K562 (cell line): ENCODE data around the gene CAB39. TPM values are rescaled to one million over a fixed set of nuclear protein-coding genes. Genes with fewer than 3 reads are reported as not detected.

ENCODE experiments used
- ATAC-seq: fragments of 200-7000 bp; cut with Tn5 transposase; 3 replicates; pipeline ENCODE4 v1.9.1; 2020; ENCODE audit warnings: moderate library complexity
- BruUV-seq: library from RNA; stranded (reverse); fragments of 400-500 nt; replicated peaks from 2 replicates; lab custom pipeline; 2021; lab: Mats Ljungman, UMichigan
- CTCF ChIA-PET: fragments of 300-600 bp; formaldehyde crosslinking; extraction: SDS; loops from one replicate; lab custom pipeline; 2021; ENCODE audit warnings: low intra/inter-chr PET ratio; lab: Yijun Ruan, JAX
- POLR2A ChIA-PET: fragments of 300-600, 350-650 bp; sonication (Branson Sonifier 250); formaldehyde crosslinking; extraction: SDS; loops from one replicate; lab custom pipeline; 2021; ENCODE audit warnings: antibody characterized with exemption, inconsistent platforms; lab: Yijun Ruan, JAX
- DNase-seq, 4 experiments: peaks; one replicate each; pipeline versions ENCODE4 v3.0.0 to v3.0.0-alpha.2; 2011 to 2018; ENCODE audit warnings: low spot score in 3 of 4, mixed read lengths in 3 of 4; ENCODE audit errors: extremely low read depth in 1 of 4
- FAIRE-seq: peaks from 2 replicates; lab custom pipeline; 2011; peaks lifted over from hg19 to GRCh38; lab: Jason Lieb, UNC
- H2AFZ ChIP-seq: 2 replicates; pipeline ENCODE4 v1.6.0; 2011; ENCODE audit warnings: low read depth, low read length, control low read depth, inconsistent platforms
- H3K27ac ChIP-seq: fragments of 200-600 bp; 3 replicates; pipeline ENCODE4 v1.8.0; 2011; ENCODE audit warnings: low read depth, mild to moderate bottlenecking, control low read depth, inconsistent platforms, low read length, moderate library complexity, mixed read lengths; ENCODE audit errors: extremely low read depth
- H3K27me3 ChIP-seq, 2 experiments: fragments of 300-600 bp in 1 of 2; 2 replicates in 1 of 2; 3 replicates in 1 of 2; pipeline versions ENCODE4 v1.6.0 to v1.8.0; 2011; ENCODE audit warnings: inconsistent platforms in 2 of 2, low read length in 2 of 2, mild to moderate bottlenecking in 1 of 2, mixed read lengths in 1 of 2, moderate library complexity in 1 of 2; ENCODE audit not compliant: control insufficient read depth in 2 of 2, insufficient read depth in 2 of 2
- H3K36me3 ChIP-seq: fragments of 300-600 bp; 3 replicates; pipeline ENCODE4 v1.8.0; 2011; ENCODE audit warnings: mild to moderate bottlenecking, low read length, inconsistent platforms; ENCODE audit not compliant: control insufficient read depth, insufficient read depth
- H3K4me1 ChIP-seq, 2 experiments: fragments of 200-600 bp in 1 of 2; replicated peaks in 1 of 2; 2 replicates in 1 of 2; 3 replicates in 1 of 2; pipeline versions ENCODE4 v1.5.1 to v1.8.0; 2011; ENCODE audit warnings: inconsistent platforms in 2 of 2, low read length in 2 of 2, mild to moderate bottlenecking in 1 of 2, mixed read lengths in 1 of 2, moderate library complexity in 1 of 2; ENCODE audit not compliant: control insufficient read depth in 2 of 2, insufficient read depth in 2 of 2
- H3K4me2 ChIP-seq: 2 replicates; pipeline ENCODE4 v1.6.1; 2011; ENCODE audit warnings: low read length, control low read depth, inconsistent platforms, mixed read lengths; ENCODE audit not compliant: insufficient read depth
- H3K4me3 ChIP-seq: fragments of 200-600 bp; sonication (generic), shearing (Covaris generic); 2 replicates; pipeline ENCODE4 v1.5.1; 2016; ENCODE audit warnings: control low read depth, inconsistent platforms
- H3K79me2 ChIP-seq: fragments of 200-600 bp; 3 replicates; pipeline ENCODE4 v1.8.0; 2011; ENCODE audit warnings: low read length, inconsistent platforms; ENCODE audit not compliant: control insufficient read depth, insufficient read depth
- H3K9ac ChIP-seq, 2 experiments: 2 replicates each; pipeline versions ENCODE4 v1.6.0 to v1.6.1; 2011; ENCODE audit warnings: low read depth in 2 of 2, low read length in 2 of 2, control low read depth in 1 of 2, inconsistent platforms in 1 of 2, mild to moderate bottlenecking in 1 of 2, mixed read lengths in 1 of 2; ENCODE audit not compliant: insufficient read depth in 1 of 2
- H3K9me1 ChIP-seq: one replicate; pipeline ENCODE4 v1.6.0; 2011; ENCODE audit warnings: inconsistent platforms, mild to moderate bottlenecking, low read length, moderate library complexity; ENCODE audit not compliant: control insufficient read depth, insufficient read depth
- H3K9me3 ChIP-seq: replicated peaks from 2 replicates; pipeline ENCODE4 v1.5.1; 2011; ENCODE audit warnings: low read depth, low read length, inconsistent platforms; ENCODE audit not compliant: control insufficient read depth, insufficient read depth
- H4K20me1 ChIP-seq: replicated peaks from 2 replicates; pipeline ENCODE4 v1.6.1; 2011; ENCODE audit warnings: low read length, inconsistent platforms, mixed read lengths; ENCODE audit not compliant: control insufficient read depth, insufficient read depth
- CEBPB ChIP-seq: fragments of 450-650 bp; IDR thresholded peaks from 2 replicates; pipeline ENCODE4 v1.6.1; 2016; ENCODE audit warnings: missing genetic modification characterization, missing compliant biosample characterization
- CHCHD3 ChIP-seq: fragments of 250-450 bp; sonication (Bioruptor Pico); IDR thresholded peaks from 2 replicates; pipeline ENCODE4 v2.1.2; 2022; ENCODE audit warnings: mild to moderate bottlenecking
- NCOA6 ChIP-seq: fragments of 450-650 bp; IDR thresholded peaks from 2 replicates; pipeline ENCODE4 v1.6.1; 2017; ENCODE audit warnings: mild to moderate bottlenecking
- PREB ChIP-seq: sonication (generic); formaldehyde crosslinking; IDR thresholded peaks from 2 replicates; pipeline ENCODE4 v1.8.1; 2023; ENCODE audit warnings: mild to moderate bottlenecking, missing genetic modification reagents
- REST ChIP-seq, 2 experiments: fragments of 450-650 bp; formaldehyde crosslinking in 1 of 2; IDR thresholded peaks; 2 replicates each; pipeline versions ENCODE4 v1.4.0 to v1.6.1; 2014 to 2020; ENCODE audit warnings: mild to moderate bottlenecking in 2 of 2, borderline replicate concordance in 1 of 2, low read depth in 1 of 2
- SNRNP70 ChIP-seq: fragments of 200-400 bp; formaldehyde crosslinking; optimal IDR thresholded peaks from 2 replicates; pipeline ENCODE3; 2017; ENCODE audit warnings: low read depth, low read length
- TGIF2 ChIP-seq: sonication (generic); formaldehyde crosslinking; IDR thresholded peaks from 2 replicates; pipeline ENCODE4 v1.8.1; 2022; ENCODE audit warnings: mild to moderate bottlenecking, missing genetic modification reagents, moderate library complexity
- WGBS: fragments of 100-300 bp; shearing (Covaris generic); methylation state at CpG from one replicate; pipeline ENCODE4 v1.1.6; 2016; ENCODE audit warnings: low coverage, mixed read lengths; ENCODE audit not compliant: insufficient coverage; ENCODE audit errors: missing lambda C conversion rate; 5-methylcytosine and 5-hydroxymethylcytosine counted together
- in situ Hi-C: fragments of 300-500 bp; cut with MboI; formaldehyde crosslinking; loops from 4 replicates; pipeline ENCODE4 v1.15.0; 2018; ENCODE audit warnings: inconsistent platforms, mixed read lengths
- intact Hi-C: fragments of 100-400 bp; cut with micrococcal nuclease; formaldehyde crosslinking; loops from 2 replicates; pipeline ENCODE4 v1.14.2; 2022
- polyA plus RNA-seq, 8 experiments: library from polyadenylated mRNA; depleted of rRNA in 4 of 8; stranded (reverse) in 5 of 8; unstranded in 3 of 8; fragments of >200 nt; fragmentation: Nextera tagmentation in 2 of 8; fragmentation: Illumina TruSeq in 1 of 8; extraction: Ambion mirVana in 2 of 8; extraction: Trizol in 1 of 8; gene quantifications; 2 replicates each; pipeline versions ENCODE4 v1.2.1 to v1.2.3, GENCODE V29; 2011 to 2014; ENCODE audit warnings: inconsistent platforms in 1 of 8, missing spikeins in 1 of 8
- total RNA-seq, 7 experiments: library from RNA; depleted of rRNA in 6 of 7; stranded (reverse); fragments of >200 nt in 6 of 7; fragmentation: Illumina TruSeq in 2 of 7; extraction: Trizol in 2 of 7; gene quantifications; 2 replicates each; pipeline versions ENCODE4 v1.2.1 to v1.2.3, GENCODE V29; 2011 to 2021; ENCODE audit warnings: low replicate concordance in 1 of 7

Gene CAB39
- total and polyA plus RNA-seq, 9 of the 15 experiments (the other 6 are each of a cell fraction or from before 2014, with no cell fraction given), result 27.2 to 94.4 (median 70.1) TPM

- no peak overlapping the region for H3K27ac ChIP-seq
- TF ChIP-seq REST (IDR thresholded peaks at IDR 0.05; ENCODE audit: borderline replicate concordance) (no peak), REST (CRISPR knock-in tag; IDR thresholded peaks at IDR 0.05; ENCODE audit: low read depth) (no peak), SNRNP70 (no peak), PREB (CRISPR knock-in tag) (no peak), NCOA6 (no peak), CEBPB (tag) (no peak), CHCHD3 (CRISPR knock-in tag) (no peak), TGIF2 (no peak)
- H3K9me1 ChIP-seq, result no peaks in the 10 kb centered on the region
- no peak overlapping the region for H3K4me2 ChIP-seq
- H2AFZ ChIP-seq, result no peak overlapping the region
- H3K4me1 ChIP-seq, result peaks cover 0 to under 1% of the 10 kb centered on the region in 2 experiments; a peak in 2 of 5 replicates
- no peaks in the 10 kb centered on the region for H3K36me3 ChIP-seq
- no peak overlapping the region for H3K4me3 ChIP-seq
- DNase-seq (no peak), FAIRE-seq (no peak), ATAC-seq (no peak)
- no peaks in the 10 kb centered on the region for H3K79me2 ChIP-seq
- BruUV-seq, result no TSS peak
- H3K27me3 ChIP-seq, result no peaks in the 10 kb centered on the region
- in situ Hi-C loops, result no loop called here
- ChIA-PET POLR2A (no interaction called here), CTCF (no interaction called here)
- H4K20me1 ChIP-seq, result no peaks in the 10 kb centered on the region
- peak overlapping the region in 1 of 2 experiments; percentile 68; a peak in 1 of 4 replicates for H3K9ac ChIP-seq
- H3K9me3 ChIP-seq, result no peaks in the 10 kb centered on the region
- 76% methylated on average over 9 of the region's 9 CpGs for WGBS
- intact Hi-C loops, result no loop called here
These were observed 22.2 kb upstream of the CAB39 start for GRCh38 chr2:230690439-230690838.
